NCI-H526 (cell line): ENCODE measurements around the gene BTG2.
"Not testable (repeated sequence)": the region's sequence is repeated elsewhere in the genome, so short reads cannot be mapped to it uniquely, and the experiment has no call there.

ENCODE experiments used
- DNase-seq, 2 experiments: peaks; one replicate each; lab custom pipeline; 2025; lab: John Stamatoyannopoulos, UW

The BTG2 gene

DNA sequence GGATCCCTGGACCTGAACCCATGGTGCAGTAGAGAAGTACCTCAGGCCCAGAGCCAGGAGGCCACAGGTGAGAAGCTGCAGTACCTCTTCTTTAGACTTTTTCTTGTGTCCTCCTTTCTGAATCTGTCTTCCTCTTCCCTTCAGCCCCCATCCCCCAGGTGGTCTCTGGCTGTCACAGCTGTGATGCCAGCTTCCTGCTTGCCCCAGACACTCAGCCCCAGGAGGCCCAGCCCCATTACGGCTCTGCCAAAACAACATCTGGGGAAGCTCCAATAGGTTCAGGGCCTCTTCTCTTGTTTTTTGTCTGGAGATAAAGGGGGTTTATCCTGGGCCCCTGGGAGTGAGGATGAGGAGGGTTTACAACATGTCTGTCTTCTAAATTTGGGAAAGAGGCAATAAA lies 9.5 kb upstream of the BTG2 start:
- DNase-seq = no peak

- DNase-seq = no peak
These were observed 8.8 kb upstream of the BTG2 start for GRCh38 chr1:203296460-203297073.

DNA sequence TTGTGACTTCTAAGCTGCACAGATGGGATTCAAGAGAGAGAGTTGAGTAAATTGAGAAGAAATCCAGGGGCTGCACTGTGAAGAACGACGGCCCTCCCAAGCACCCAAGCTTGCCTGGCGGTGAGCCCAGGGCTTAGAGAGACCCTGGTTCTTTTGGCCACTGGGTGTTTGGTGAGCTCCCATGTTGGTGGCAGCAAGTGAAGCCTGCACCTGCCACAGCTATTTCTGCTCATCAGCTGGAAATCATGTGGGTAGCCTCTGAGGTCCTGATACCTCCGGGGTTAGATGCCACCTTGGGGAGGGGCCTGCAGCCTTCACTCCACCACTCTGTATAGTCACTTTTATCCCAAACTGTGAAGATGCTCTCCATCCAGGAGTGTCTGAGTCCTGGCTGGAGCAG lies 6.2 kb upstream of the BTG2 start:
- no peak for DNase-seq

DNA sequence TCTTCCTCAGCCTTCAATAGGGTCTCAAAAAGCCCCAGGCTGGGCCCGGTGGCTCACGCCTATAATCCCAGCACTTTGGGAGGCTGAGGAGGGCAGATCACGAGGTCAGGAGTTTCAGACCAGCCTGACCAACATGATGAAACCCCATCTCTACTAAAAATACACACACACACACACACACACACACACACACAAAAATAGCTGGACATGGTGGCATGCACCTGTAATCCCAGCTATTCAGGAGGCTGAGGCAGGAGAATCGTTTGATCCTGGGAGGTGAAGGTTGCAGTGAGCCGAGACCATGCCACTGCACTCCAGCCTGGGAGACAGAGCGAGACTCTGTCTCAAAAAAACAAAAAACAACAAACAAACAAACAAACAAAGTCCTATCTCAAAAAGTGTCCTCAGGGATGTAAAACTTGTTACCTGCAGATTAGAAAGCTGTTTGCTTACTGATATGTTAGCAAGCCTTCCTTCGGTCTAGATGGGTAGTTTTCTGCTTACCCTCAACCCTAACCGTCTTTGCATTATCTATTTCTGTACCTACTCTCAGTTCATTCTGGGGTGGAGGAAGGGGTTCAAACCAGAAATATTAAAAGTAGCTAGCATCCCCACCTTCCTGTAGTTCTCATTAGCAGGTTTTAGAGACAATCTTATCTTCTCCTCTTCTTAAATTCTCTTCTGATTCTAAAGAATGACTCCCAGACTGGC lies 5.4 kb upstream of the BTG2 start:
- DNase-seq = not testable (repeated sequence)

GRCh38 chr1:203300441-203301330 lies 4.6 kb upstream of the BTG2 start:
- no peak for DNase-seq

DNA sequence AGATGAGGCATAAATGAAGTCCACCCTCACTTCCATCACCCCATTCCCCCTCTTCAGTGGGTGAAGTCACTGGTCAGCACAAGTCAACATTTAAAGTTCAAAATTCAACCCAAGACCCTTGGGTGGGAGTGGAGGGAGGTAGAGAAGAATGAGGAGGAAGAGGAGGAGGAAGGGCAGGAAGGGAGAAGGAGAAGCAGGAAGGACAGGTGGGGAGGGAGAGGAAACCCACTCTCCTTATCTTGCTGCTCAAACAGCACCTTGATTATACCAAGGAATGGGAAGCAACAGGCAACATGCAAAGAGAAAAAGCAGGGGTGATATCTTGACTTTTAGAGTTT lies 4.0 kb upstream of the BTG2 start:
- DNase-seq = no peak

- DNase-seq = no peak
These were observed 2.9 kb upstream of the BTG2 start for GRCh38 chr1:203302456-203302855.

DNA sequence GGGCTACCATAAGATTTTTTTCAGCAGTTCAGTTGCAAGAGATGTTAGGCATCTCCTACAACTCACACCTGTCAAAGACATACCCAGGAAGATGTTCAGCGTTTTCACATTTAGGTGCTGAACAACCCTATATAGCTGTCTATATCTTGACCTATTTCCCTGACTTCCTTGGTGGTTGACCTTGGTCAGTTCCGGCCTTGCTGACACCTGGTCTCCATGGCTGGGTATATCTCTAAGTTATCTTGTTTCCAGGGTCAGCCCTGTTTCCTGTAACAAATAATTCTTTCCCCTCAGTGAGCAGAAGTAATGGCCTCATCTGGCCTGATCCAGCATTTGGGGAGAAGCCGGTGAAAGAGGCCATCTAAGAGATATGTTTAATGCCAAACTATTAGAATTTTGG lies 2.4 kb upstream of the BTG2 start:
- DNase-seq = no peak

- no peak for DNase-seq
These were observed 864 bp upstream of the BTG2 start for GRCh38 chr1:203304391-203304918.

DNA sequence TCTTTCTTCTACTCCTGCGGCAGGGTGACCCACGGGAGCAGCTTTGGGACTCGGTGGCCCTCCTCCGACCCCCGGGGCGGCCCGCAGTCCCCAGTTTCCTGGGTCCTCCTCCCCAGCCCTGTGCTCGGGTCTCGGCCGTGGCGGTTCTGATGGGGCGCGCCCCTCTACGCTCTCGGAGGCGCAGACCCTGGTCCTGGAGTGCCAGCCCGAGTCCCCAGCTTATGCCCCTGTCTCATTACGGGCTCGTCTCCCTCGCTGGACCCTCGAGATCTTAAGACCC lies 430 bp downstream of the BTG2 start:
- peak in 1 of 2 experiments; percentile 45 for DNase-seq

DNA sequence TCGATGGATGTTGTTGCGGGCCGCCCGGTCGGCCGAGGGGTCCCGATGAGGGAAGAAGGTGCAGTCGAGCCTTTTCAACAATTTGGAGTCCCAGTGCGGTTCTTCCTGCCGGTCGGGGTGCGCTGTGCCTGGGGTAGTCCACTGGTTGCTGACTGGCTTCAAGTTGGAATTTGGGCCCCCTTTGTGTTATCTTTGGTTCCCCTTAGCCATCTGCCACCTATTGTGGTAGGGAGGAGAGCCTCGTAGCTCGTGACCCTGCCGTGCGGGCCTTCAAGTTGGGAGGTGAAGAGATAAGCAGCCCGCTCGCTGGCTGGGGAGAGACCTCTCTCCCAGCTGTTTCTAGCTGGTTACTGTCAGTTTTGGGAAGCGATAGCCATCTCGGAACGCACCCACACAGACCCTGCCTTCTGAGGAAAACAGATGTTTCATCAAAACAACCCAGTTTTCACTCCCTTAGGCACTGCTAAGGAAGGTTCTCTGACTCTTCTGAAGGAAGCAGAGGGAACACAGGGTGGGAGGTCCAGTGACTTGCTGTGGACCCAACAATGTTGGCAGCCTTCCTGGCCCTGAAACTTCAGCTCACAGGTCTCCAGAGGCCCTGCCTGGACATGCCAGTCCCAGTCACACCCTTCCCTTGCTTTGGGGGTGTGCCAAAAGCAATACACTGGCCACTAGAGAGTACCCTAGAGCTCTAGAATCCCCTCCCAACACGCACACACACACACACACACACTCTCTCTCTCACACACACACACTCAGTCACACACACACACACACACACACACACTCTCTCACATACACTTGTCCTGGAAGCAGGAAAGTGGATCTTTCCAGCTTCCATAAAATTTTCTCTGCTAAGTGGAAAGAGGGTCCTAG lies 1.0 kb downstream of the BTG2 start:
- peak in 1 of 2 experiments; percentile 36 for DNase-seq

GRCh38 chr1:203306965-203307541 lies 1.7 kb downstream of the BTG2 start:
- DNase-seq = no peak

- DNase-seq = no peak
These were observed 2.4 kb downstream of the BTG2 start for GRCh38 chr1:203307641-203308126.

GRCh38 chr1:203308328-203308922 lies 3.1 kb downstream of the BTG2 start:
- no peak for DNase-seq

- DNase-seq = no peak
These were observed 3.6 kb downstream of the BTG2 start for GRCh38 chr1:203308923-203309331.

DNA sequence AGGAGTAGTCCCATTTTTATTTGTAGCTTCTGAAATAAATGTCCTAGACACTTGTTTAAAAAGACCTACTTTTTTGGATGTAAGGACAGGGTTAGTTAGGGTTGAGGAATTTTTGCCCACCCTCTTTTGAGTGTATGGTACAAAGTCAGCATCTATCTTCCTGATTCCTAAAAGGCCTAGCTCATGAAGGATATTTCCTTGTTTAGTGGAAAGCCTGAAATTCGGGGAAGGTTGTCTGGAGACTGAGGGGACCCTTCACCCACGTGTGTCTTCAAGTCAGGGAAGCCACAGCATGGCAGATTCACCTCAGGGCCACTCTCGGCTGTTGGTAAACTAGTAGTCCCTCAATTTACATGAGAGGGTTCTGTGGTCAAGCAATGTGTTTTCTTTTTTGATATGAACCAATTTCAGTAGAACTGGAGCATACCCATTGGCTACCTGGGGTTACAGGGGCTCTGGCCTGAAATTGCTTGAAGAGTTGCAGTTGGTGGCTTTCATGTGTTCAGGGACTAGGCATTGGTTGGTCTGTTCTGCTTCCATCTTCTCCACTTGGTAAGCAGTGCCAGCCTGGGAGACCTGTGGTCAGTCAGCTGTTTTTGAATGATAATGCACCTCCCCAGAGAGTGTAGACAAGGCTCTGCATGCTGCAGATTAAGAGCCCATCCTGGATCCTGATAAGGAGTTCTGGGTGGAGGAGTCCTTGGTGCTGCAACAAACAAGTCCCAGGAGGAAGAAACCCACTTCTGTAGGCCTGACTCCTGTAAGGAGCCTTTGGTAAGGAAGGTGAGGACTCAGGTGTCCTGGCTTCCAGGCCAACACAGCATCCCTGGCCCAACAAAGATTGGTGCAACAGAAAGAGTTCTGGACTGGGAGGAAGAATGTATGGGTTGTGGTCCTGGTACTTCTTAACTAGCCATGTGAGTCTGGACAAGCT lies 6.3 kb downstream of the BTG2 start:
- DNase-seq = no peak

DNA sequence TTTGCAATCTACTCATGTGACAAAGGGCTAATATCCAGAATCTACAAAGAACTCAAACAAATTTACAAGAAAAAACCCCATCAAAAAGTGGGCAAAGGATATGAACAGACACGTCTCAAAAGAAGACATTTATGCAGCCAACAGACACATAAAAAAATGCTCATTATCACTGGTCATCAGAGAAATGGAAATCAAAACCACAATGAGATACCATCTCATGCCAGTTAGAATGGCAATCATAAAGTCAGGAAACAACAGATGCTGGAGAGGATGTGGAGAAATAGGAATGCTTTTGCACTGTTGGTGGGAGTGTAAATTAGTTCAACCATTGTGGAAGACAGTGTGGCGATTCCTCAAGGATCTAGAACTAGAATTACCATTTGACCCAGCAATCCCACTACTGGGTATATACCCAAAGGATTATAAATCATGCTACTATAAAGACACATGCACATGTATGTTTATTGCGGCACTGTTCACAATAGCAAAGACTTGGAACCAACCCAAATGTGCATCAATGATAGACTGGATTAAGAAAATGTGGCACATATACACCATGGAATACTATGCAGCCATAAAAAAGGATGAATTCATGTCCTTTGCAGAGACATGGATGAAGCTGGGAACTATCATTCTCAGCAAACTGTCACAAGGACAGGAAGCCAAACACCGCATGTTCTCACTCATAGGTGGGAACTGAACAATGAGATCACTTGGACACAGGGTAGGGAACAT lies 8.9 kb downstream of the BTG2 start:
- DNase-seq = not testable (repeated sequence)

- DNase-seq = no peak
These were observed 11.3 kb downstream of the BTG2 start for GRCh38 chr1:203316626-203317093.
